GM20431 (cell line): ENCODE measurements around the gene TRAF6.
"Not testable (repeated sequence)": the region's sequence is repeated elsewhere in the genome, so short reads cannot be mapped to it uniquely, and the experiment has no call there.

Source experiments
- in situ Hi-C: fragments of 300-500 bp; cut with MseI, MboI; formaldehyde crosslinking; loops from one replicate; pipeline ENCODE4 v1.15.0; 2020; ENCODE audit warnings: low sequenced_read_pairs; ENCODE audit not compliant: unreplicated experiment

TRAF6 gene

GRCh38 chr11:36498721-36499120 lies 11.4 kb downstream of the TRAF6 start:
- in situ Hi-C loops = no loop called here

- in situ Hi-C loops = no loop called here
Observed at GRCh38 chr11:36493332-36493731, 16.7 kb downstream of the TRAF6 start.

- in situ Hi-C loops = no loop called here
Observed at GRCh38 chr11:36492724-36493304, 17.3 kb downstream of the TRAF6 start.

- in situ Hi-C loops = no loop called here
Observed at GRCh38 chr11:36490026-36490806, 19.9 kb downstream of the TRAF6 start.

GRCh38 chr11:36488096-36488495 lies 22.0 kb downstream of the TRAF6 start:
- in situ Hi-C loops = no loop called here

GRCh38 chr11:36487619-36488018 lies 22.5 kb downstream of the TRAF6 start:
- in situ Hi-C loops = no loop called here

- in situ Hi-C loops = no loop called here
Observed at GRCh38 chr11:36485298-36486002, 24.6 kb downstream of the TRAF6 start.

- in situ Hi-C loops = not testable (repeated sequence)
Observed at GRCh38 chr11:36483042-36483441, 27.0 kb downstream of the TRAF6 start.

- in situ Hi-C loops = no loop called here
Observed at GRCh38 chr11:36480833-36481232, 29.2 kb downstream of the TRAF6 start.

- in situ Hi-C loops = no loop called here
Observed at GRCh38 chr11:36478700-36479329, 31.3 kb downstream of the TRAF6 start.

- in situ Hi-C loops = no loop called here
Observed at GRCh38 chr11:36475192-36475591, 34.9 kb downstream of the TRAF6 start.

- in situ Hi-C loops = no loop called here
Observed at GRCh38 chr11:36471577-36471976, 38.5 kb downstream of the TRAF6 start.

- in situ Hi-C loops = no loop called here
Observed at GRCh38 chr11:36469881-36470802, 39.9 kb downstream of the TRAF6 start.

- in situ Hi-C loops = no loop called here
Observed at GRCh38 chr11:36469063-36469462, 41.0 kb downstream of the TRAF6 start.

- in situ Hi-C loops = no loop called here
Observed at GRCh38 chr11:36467916-36468315, 42.2 kb downstream of the TRAF6 start.

GRCh38 chr11:36467012-36467411 lies 43.1 kb downstream of the TRAF6 start:
- in situ Hi-C loops = no loop called here

- in situ Hi-C loops = no loop called here
Observed at GRCh38 chr11:36465449-36466163, 44.5 kb downstream of the TRAF6 start.

GRCh38 chr11:36464720-36465119 lies 45.4 kb downstream of the TRAF6 start:
- in situ Hi-C loops = no loop called here

GRCh38 chr11:36463781-36464180 lies 46.3 kb downstream of the TRAF6 start:
- in situ Hi-C loops = no loop called here
